Measurements from ENCODE around the gene KLF4.

KLF4 gene

DNA sequence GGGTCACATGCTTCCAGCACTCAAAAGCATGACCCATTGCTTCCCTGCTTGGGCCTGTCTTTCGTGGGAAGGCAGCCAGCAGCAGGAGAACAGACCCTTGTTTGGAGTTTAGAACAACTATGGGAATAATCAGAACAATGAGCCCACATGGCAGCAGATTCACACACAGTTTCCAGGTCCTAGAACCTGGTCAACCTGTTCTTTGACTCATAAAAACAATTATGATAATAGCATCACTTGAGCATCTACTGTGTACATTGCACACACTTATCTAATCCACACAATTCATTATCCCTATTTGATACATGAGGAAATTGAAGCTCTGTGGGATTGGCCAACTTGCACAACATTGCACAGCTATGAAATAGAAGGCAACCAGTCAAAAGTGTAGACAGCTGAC, 41.7 kb downstream of the KLF4 start:
- no peak for DNase-seq

DNA sequence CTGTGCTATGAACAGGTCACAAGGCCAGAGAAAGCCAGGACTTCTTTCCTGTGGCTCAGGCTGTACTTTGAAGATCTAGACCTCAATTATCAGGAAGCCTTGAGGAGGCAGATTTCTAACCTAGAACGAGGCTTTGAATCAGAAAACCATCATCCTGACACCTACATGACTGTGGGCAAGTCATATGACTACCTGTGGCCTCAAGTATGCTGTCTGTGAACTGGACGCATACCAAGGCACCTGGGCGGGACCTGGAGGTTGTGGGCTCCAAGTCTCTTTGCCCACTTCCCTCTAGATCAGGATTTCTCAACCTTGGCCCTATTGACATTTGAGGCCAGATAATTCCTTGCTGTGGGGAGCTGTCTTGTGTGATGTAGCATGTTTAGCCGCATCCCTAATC, 42.5 kb downstream of the KLF4 start:
- DNase-seq, result no peak

DNA sequence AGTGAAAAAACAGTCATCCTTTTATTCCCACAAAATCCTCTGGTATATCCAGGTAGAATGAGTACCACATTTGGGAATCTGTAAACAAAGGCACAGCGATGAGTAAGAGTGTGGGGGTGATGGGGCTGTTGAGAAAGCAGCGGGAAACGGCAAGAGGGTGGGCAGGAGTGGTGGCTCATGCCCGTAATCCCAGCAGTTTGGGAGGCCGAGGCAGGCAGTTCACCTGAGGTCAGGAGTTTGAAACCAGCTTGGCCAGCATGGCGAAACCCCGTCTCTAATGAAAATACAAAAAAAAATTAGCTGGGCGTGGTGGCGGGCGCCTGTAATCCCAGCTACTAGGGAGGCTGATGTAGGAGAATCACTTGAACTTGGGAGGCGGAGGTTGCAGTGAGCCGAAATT, 43.1 kb downstream of the KLF4 start:
- DNase-seq, result no peak

DNA sequence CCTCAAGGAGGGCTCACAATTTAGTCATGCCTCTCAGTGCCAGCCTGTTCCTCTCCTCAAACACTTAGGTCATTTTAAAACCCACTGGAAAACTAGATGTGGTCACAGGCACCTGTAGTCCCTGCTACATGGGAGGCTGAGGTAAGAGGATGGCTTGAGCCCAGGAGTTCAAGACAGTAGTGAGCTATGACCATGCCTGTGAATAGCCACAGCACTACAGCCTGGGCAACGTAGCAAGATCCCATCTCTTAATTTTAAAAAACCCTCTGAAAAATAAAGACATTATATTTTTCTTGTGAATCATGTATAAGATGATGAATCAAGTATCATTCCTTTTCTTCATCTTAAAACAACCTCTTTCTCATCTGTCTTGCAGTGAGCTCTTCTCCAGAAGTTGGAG, 45.8 kb downstream of the KLF4 start:
- no peak for DNase-seq

DNA sequence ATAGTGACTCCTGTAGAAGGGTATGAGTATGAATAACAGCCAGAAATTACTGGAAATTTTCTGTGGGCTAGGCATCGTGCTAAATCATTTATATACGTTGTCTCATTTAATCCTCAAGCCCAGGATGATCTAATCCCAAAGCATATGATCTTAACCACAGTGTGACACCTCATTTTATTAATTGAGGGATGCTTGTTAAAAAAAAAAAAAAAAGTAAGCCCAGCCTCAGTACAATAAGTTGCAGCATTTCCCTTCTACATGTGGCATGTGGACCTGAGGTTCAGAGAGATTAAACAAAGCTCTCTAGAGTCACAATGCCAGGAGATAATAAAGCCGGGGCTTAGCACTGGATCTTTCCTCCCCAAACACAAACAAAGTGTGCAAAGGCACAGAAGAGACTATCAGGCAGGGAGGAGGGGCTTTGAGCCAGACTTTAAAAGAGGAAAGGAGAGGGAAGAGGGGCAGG, 49.5 kb downstream of the KLF4 start:
- DNase-seq, result no peak

DNA sequence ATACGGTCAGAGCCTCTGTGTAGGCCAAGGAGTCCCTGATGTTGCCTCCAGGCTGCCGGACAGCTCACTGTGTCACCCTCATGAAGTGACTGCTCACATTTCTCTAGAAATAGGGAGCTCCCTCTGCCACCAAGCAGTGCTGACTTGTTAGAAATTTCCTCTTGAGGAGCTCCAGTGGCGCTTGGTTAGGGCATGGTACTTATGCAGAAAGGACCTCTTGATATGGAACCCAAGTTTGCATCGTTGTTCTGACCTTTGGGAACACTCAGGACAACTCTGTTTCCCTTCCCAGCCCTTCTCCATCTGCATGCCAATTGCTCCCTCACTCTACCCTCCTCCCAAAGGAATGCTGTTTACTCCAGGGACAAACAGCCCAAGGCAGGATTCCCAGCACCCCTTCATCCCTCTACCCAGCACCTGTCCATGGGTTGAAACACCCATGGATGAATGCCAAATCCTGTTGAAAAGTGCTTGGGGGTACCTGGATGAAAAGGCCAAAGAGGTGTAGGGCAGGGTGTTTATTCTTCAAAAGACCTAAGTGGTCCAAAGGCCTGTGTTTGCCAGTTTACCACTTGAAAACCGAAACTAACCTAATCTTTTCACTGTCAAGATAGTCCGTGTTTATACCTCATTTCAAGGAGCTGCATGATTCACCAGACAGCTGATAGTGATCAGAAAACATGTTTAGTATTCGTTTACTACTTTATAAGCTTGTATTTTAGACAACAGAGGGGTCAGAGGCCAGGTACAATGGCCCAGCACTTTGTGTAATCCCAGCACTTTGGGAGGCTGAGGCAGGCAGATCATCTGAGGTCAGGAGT, 51.1 kb downstream of the KLF4 start:
- no peak for DNase-seq

DNA sequence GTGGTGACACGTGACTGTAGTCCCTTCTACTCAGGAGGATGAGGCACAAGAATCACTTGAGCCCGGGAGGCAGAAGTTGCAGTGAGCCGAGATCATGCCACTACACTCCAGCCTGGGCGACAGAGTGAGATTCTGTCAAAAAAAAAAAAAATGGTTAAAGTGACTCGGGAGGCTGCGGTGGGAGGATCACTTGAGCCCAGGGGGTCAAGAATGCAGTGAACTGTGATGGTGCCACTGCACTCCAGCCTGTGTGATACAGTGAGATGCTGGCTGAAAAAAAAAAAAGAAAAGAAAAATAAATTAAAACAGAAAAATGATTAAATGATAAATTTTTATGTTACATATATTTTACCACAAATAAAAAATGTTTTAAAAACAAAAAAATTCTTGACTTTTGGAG, 51.9 kb downstream of the KLF4 start:
- no peak for DNase-seq

DNA sequence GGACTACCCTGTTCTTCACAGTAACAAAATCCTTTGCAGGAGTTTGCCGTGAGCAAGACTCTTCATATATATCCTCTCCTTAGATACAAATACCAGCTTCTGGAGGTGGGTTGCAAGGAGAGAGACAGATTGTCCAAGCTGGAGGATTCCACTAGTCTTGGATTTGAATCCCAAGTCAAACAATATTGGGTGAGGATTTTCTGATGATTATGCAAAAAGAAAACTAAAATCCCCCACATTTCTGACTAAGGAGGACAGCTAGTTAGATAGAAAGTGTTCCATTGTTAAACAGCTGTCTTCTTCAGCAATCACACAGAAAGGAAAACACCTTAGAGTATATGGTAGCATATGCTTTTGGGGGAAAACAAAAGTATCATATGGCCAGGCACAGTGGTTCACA, 54.2 kb downstream of the KLF4 start:
- no peak for DNase-seq

All from NCI-H1436 treated with DMSO at 0.1 percent for 48 hours (cell line).